Neural progenitor cell (in vitro differentiated cells): ENCODE measurements around the gene PPP2R3A. TPM values are rescaled to one million over a fixed set of nuclear protein-coding genes. Genes with fewer than 3 reads are reported as not detected.

Experiments
- DNase-seq: peaks from one replicate; pipeline ENCODE4 v3.0.0-alpha.2; 2016; ENCODE audit warnings: low spot score
- H2AFZ ChIP-seq: fragments of 200-600 bp; sonication (generic); replicated peaks from 2 replicates; pipeline ENCODE4 v1.6.1; 2016; ENCODE audit warnings: antibody characterized with exemption
- H3F3A ChIP-seq: fragments of 200-600 bp; sonication (generic); 2 replicates; pipeline ENCODE4 v1.6.1; 2016; ENCODE audit warnings: antibody characterized with exemption, low read depth
- H3K27ac ChIP-seq: fragments of 200-600 bp; sonication (generic); 2 replicates; pipeline ENCODE4 v1.5.1; 2016; ENCODE audit warnings: mild to moderate bottlenecking
- H3K27me3 ChIP-seq: fragments of 200-600 bp; sonication (generic); 2 replicates; pipeline ENCODE4 v1.6.1; 2016; ENCODE audit warnings: mild to moderate bottlenecking, moderate library complexity
- H3K36me3 ChIP-seq: fragments of 200-600 bp; sonication (generic); 2 replicates; pipeline ENCODE4 v1.5.1; 2016
- H3K4me1 ChIP-seq: fragments of 200-600 bp; sonication (generic); 2 replicates; pipeline ENCODE4 v1.6.1; 2016; ENCODE audit warnings: mixed run types
- H3K4me2 ChIP-seq: fragments of 200-600 bp; sonication (generic); 2 replicates; pipeline ENCODE4 v1.6.1; 2016
- H3K4me3 ChIP-seq: fragments of 200-600 bp; sonication (generic); 2 replicates; pipeline ENCODE4 v1.5.1; 2016
- H3K79me2 ChIP-seq: fragments of 200-600 bp; sonication (generic); 2 replicates; pipeline ENCODE4 v1.6.1; 2016; ENCODE audit warnings: low read depth
- H3K9ac ChIP-seq: fragments of 200-600 bp; sonication (generic); 2 replicates; pipeline ENCODE4 v1.6.1; 2016
- H3K9me3 ChIP-seq: fragments of 200-600 bp; sonication (generic); 2 replicates; pipeline ENCODE4 v1.5.1; 2016; ENCODE audit warnings: low read depth
- H4K20me1 ChIP-seq: fragments of 200-600 bp; sonication (generic); 2 replicates; pipeline ENCODE4 v1.6.1; 2016; ENCODE audit warnings: low read depth
- H3K27ac Mint-ChIP-seq: 3 replicates; pipeline ENCODE4 v1.8.0; 2021; ENCODE audit warnings: mixed read lengths
- H3K27me3 Mint-ChIP-seq: 2 replicates; pipeline ENCODE4 v1.8.0; 2022; ENCODE audit warnings: low read depth, mild to moderate bottlenecking, inconsistent platforms, moderate library complexity, mixed read lengths; ENCODE audit not compliant: insufficient read depth
- H3K36me3 Mint-ChIP-seq: 3 replicates; pipeline ENCODE4 v1.8.0; 2021; ENCODE audit warnings: mixed read lengths
- H3K4me1 Mint-ChIP-seq: 3 replicates; pipeline ENCODE4 v1.8.0; 2021; ENCODE audit warnings: mixed read lengths
- H3K4me3 Mint-ChIP-seq: 3 replicates; pipeline ENCODE4 v1.8.0; 2021; ENCODE audit warnings: mild to moderate bottlenecking, moderate library complexity, mixed read lengths
- H3K9me3 Mint-ChIP-seq: 3 replicates; pipeline ENCODE4 v1.8.0; 2020; ENCODE audit warnings: mixed read lengths
- EZH2 ChIP-seq: fragments of 200-600 bp; sonication (generic); IDR thresholded peaks from 2 replicates; pipeline ENCODE4 v1.6.1; 2017; ENCODE audit warnings: antibody characterized with exemption, mild to moderate bottlenecking, moderate library complexity
- EZH2phosphoT487 ChIP-seq: fragments of 200-600 bp; sonication (generic); IDR thresholded peaks from 2 replicates; pipeline ENCODE4 v1.6.1; 2017; ENCODE audit warnings: antibody characterized with exemption
- total RNA-seq: library from RNA; depleted of rRNA; stranded (reverse); fragments of >200 nt; gene quantifications from 2 replicates; pipeline ENCODE4 v1.2.3, GENCODE V29; 2015; ENCODE audit warnings: low replicate concordance
- TF ChIP-seq, protein P1 (sequence below): fragments of 200-600 bp; sonication (generic); IDR thresholded peaks from 2 replicates; pipeline ENCODE4 v1.5.1; 2017; ENCODE audit warnings: antibody characterized with exemption, mild to moderate bottlenecking

PPP2R3A gene
- total RNA-seq, 1 donor from 2014 or later = 41.5 TPM

DNA sequence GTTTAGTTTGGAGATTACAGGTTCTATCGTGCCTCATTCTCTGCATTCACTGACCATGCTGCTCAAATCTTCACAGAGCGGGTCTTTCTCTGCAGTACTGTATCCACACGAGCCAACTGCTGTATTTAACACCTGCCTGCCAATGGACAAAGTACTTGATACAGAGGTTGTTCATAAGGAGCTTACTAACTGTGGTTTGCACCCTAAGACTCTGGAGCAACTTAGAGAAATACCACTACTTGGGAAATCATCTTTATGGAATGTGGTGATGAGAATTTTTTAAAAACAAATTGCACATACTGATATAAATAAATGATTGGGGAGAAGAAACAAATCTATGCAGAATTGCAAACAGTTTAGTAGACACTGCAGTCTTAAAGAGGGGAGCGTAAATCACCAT is 90.0 kb downstream of the PPP2R3A start:
- no peak for TF ChIP-seq EZH2
- Histone ChIP-seq H3K9me3 (no peaks in the 10 kb centered on the region), H3K9ac (no peak overlapping the region), H3K4me1 (no peaks in the 10 kb centered on the region), H2AFZ (no peak overlapping the region), H3K36me3 (peaks cover 4% of the 10 kb centered on the region), H3K4me3 (no peak overlapping the region), H3F3A (no peaks in the 10 kb centered on the region), H3K4me2 (no peak overlapping the region), H4K20me1 (no peaks in the 10 kb centered on the region), H3K27ac (no peak overlapping the region), H3K27me3 (no peaks in the 10 kb centered on the region), H3K79me2 (no peaks in the 10 kb centered on the region)
- Mint-ChIP-seq H3K27ac (no peak overlapping the region), H3K27me3 (peaks cover 2% of the 10 kb centered on the region), H3K4me3 (no peak overlapping the region), H3K9me3 (peaks cover 2% of the 10 kb centered on the region), H3K36me3 (peaks cover 11% of the 10 kb centered on the region), H3K4me1 (no peaks in the 10 kb centered on the region)
- DNase-seq = no peak

DNA sequence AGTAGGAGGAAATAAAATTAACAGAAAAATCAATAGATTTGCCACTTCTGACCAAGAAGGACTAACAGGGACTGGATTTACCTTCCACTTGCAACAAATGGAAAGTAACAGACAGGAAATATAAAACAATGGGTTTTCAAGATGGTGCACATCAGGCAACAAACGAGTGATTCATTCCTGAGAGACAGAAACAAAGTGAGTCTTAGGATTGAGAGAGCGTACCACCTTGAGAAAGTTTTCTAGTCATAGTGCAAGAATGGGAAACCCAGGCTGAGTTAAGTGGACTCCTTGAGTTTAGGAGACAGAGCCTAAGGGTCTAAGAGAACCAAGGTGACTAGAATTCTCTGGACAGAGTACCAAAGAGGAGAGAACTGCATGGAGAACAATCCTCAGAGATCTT is 101.7 kb downstream of the PPP2R3A start:
- H3K27me3 ChIP-seq = no peaks in the 10 kb centered on the region
- H3K79me2 ChIP-seq = no peaks in the 10 kb centered on the region
- no peak overlapping the region for H3K9ac ChIP-seq
- no peak overlapping the region for H3K4me2 ChIP-seq
- no peak overlapping the region for H3K27ac ChIP-seq
- no peaks in the 10 kb centered on the region for H3K36me3 ChIP-seq
- DNase-seq = no peak
- no peak for TF ChIP-seq EZH2
- TF ChIP-seq EZH2phosphoT487 = no peak
- TF ChIP-seq, protein P1, sequence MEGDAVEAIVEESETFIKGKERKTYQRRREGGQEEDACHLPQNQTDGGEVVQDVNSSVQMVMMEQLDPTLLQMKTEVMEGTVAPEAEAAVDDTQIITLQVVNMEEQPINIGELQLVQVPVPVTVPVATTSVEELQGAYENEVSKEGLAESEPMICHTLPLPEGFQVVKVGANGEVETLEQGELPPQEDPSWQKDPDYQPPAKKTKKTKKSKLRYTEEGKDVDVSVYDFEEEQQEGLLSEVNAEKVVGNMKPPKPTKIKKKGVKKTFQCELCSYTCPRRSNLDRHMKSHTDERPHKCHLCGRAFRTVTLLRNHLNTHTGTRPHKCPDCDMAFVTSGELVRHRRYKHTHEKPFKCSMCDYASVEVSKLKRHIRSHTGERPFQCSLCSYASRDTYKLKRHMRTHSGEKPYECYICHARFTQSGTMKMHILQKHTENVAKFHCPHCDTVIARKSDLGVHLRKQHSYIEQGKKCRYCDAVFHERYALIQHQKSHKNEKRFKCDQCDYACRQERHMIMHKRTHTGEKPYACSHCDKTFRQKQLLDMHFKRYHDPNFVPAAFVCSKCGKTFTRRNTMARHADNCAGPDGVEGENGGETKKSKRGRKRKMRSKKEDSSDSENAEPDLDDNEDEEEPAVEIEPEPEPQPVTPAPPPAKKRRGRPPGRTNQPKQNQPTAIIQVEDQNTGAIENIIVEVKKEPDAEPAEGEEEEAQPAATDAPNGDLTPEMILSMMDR = no peak
- no peaks in the 10 kb centered on the region for H3K9me3 ChIP-seq
- peaks cover 9% of the 10 kb centered on the region for H3K36me3 Mint-ChIP-seq
- H3K4me3 Mint-ChIP-seq = no peak overlapping the region
- H2AFZ ChIP-seq = no peak overlapping the region
- no peak overlapping the region for H3K4me3 ChIP-seq
- no peaks in the 10 kb centered on the region for H3F3A ChIP-seq
- no peaks in the 10 kb centered on the region for H4K20me1 ChIP-seq
- H3K9me3 Mint-ChIP-seq = peaks cover 5% of the 10 kb centered on the region
- H3K27ac Mint-ChIP-seq = no peak overlapping the region
- H3K27me3 Mint-ChIP-seq = no peaks in the 10 kb centered on the region
- no peaks in the 10 kb centered on the region for H3K4me1 ChIP-seq
- H3K4me1 Mint-ChIP-seq = peaks cover 8% of the 10 kb centered on the region

DNA sequence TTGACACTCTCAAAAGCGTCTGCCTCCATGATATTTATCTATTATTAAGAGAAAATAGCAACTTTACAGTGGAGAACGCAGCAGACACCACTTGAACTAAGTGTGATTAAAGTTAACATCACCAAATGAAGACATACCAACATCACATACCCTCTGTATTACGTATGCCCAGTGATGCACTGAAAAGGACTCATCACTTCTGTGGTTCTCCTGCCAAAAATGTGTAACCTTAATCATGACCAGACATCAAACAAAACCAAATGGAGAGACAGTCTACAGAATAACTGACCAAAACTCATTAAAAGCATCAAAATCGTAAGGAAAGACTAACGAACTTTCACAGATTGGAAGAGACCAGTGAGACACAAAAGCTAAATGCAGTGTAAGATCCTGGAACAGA is 103.2 kb downstream of the PPP2R3A start:
- H3K9me3 ChIP-seq = no peaks in the 10 kb centered on the region
- no peak overlapping the region for H3K9ac ChIP-seq
- TF ChIP-seq, protein P1 = no peak
- TF ChIP-seq EZH2 = no peak
- no peak for TF ChIP-seq EZH2phosphoT487
- H3K27me3 ChIP-seq = no peaks in the 10 kb centered on the region
- peaks cover 8% of the 10 kb centered on the region for H3K4me1 Mint-ChIP-seq
- no peak overlapping the region for H3K27ac Mint-ChIP-seq
- no peaks in the 10 kb centered on the region for H3K4me1 ChIP-seq
- no peaks in the 10 kb centered on the region for H3F3A ChIP-seq
- H3K4me3 ChIP-seq = no peak overlapping the region
- H3K36me3 ChIP-seq = no peaks in the 10 kb centered on the region
- H4K20me1 ChIP-seq = no peaks in the 10 kb centered on the region
- no peak overlapping the region for H3K27ac ChIP-seq
- H2AFZ ChIP-seq = no peak overlapping the region
- H3K4me2 ChIP-seq = no peak overlapping the region
- H3K4me3 Mint-ChIP-seq = no peak overlapping the region
- H3K36me3 Mint-ChIP-seq = peaks cover 8% of the 10 kb centered on the region
- DNase-seq = no peak
- no peaks in the 10 kb centered on the region for H3K9me3 Mint-ChIP-seq
- H3K79me2 ChIP-seq = no peaks in the 10 kb centered on the region
- H3K27me3 Mint-ChIP-seq = no peaks in the 10 kb centered on the region

DNA sequence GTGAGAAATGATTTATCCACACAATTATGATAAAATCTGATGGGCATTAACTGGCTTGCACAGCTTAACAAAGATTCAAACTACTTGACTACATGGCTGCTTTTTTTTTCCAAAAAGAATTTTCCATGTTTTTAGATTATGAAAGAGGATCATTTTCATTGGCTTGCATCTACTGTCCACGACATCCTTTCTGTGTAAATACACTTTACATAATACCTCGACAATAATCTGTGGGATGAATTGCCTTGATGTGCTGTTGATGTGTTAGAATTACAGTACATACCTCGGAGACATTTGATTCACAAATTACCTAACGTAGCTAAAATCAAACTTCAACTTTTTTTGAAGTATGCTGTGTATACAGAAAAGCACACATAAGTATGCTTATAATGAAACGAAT is 104.4 kb downstream of the PPP2R3A start:
- Histone ChIP-seq H3K9me3 (no peaks in the 10 kb centered on the region), H3K27ac (no peak overlapping the region), H3K27me3 (no peaks in the 10 kb centered on the region), H4K20me1 (no peaks in the 10 kb centered on the region), H3K4me1 (no peaks in the 10 kb centered on the region), H3K9ac (no peak overlapping the region), H3K79me2 (no peaks in the 10 kb centered on the region), H3K4me2 (no peak overlapping the region), H3K36me3 (no peaks in the 10 kb centered on the region), H2AFZ (no peak overlapping the region), H3K4me3 (no peak overlapping the region), H3F3A (no peaks in the 10 kb centered on the region)
- Mint-ChIP-seq H3K36me3 (peaks cover 8% of the 10 kb centered on the region), H3K9me3 (no peaks in the 10 kb centered on the region), H3K27ac (no peak overlapping the region), H3K27me3 (no peaks in the 10 kb centered on the region), H3K4me3 (no peak overlapping the region), H3K4me1 (peaks cover 8% of the 10 kb centered on the region)
- TF ChIP-seq, protein P1 = no peak
- TF ChIP-seq EZH2 = no peak
- no peak for TF ChIP-seq EZH2phosphoT487
- DNase-seq = no peak
